ENCODE data around the gene TBRG1.

DNA sequence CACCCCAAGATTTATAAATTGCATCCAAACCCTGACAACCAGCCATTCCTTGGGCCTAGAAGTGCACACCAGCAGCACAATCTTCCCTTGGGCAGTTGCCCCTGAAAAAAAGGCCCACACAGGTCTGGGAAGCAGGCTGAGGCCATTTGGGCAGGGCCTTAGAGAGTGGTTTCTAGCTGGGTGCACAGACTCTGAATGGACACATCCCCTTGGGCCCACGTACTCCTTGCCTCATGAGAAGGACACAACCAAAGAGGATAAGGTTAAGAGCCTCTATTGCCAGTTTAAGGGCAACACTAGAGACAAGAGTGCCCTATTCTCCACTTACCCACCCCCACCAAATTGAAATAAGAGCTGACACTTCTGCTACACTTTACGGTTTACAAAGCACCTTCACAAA is 12.4 kb upstream of the TBRG1 start:
- TF ChIP-seq BHLHE40 (IDR thresholded peaks at IDR 0.05; ENCODE audit: borderline replicate concordance) (no peak), FOXA1 (IDR thresholded peaks at IDR 0.05) (no peak), TARDBP (IDR thresholded peaks at IDR 0.05) (no peak), ZNF384 (IDR thresholded peaks at IDR 0.05) (no peak), FOXM1 (IDR thresholded peaks at IDR 0.05; ENCODE audit: borderline replicate concordance) (no peak), SP1 (IDR thresholded peaks at IDR 0.05) (no peak), CTBP1 (IDR thresholded peaks at IDR 0.05; ENCODE audit: borderline replicate concordance) (no peak), ELF4 (IDR thresholded peaks at IDR 0.05) (no peak), SUZ12 (IDR thresholded peaks at IDR 0.05) (no peak), HDGF (IDR thresholded peaks at IDR 0.05; ENCODE audit: borderline replicate concordance) (no peak)

Data from HEK293T (cell line).